Measurements from ENCODE around the gene SAXO2. TPM values are rescaled to one million over a fixed set of nuclear protein-coding genes. Genes with fewer than 3 reads are reported as not detected.
"Not testable (repeated sequence)": the region's sequence is repeated elsewhere in the genome, so short reads cannot be mapped to it uniquely, and the experiment has no call there.

Gene SAXO2
- polyA plus RNA-seq, 1 donor from 2014 or later, result 8.6 TPM

DNA sequence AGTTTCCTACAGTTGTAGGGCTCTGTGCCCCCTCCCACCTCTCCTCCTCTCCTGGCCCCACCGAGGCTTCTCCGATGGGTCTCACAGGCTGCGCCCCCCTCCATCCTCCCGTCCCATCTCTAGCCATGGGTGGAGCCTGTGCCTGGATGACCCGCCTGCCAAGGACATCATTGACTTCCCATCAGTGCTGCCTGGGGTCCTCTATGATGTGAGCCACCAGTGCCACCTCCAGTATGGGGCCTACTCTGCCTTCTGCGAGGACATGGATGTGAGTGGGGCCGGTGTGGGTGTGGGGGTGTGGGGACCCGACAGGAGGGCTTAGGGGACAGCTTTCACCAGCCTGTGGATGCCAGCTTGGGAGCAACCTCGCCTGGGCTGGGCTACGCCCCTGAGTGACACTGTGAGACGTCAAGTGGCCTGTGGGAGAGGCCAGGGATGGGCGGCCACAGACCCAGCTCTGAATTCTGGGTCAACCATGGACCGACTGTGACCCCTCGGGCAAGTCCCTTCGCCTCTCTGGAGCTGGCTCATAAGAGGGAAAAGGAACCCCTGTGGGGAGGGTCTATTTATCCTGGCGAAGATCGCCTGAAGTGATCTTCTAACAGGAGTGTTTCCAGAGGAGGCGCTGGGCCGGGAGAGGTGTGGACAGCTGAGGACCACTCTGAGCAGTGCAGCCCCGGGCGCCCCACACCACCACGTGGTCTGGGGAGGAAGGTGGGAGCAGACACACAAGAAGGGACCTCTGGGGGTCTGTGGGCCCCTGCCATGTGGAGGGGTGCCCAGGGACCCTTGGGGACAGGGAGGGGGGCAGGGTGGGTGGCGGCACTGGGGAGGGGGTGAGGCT lies 53.9 kb downstream of the SAXO2 start:
- not testable (repeated sequence) for H3K9me2 ChIP-seq (ENCODE audit: insufficient read depth, low read length); H3F3A ChIP-seq (ENCODE audit: insufficient read depth, low read length, poor library complexity, severe bottlenecking); H3K4me2 ChIP-seq (ENCODE audit: low read length); H3K27ac ChIP-seq (ENCODE audit: low read length); H3K36me3 ChIP-seq (ENCODE audit: insufficient read depth, low read length); H3K79me2 ChIP-seq (replicated peaks; ENCODE audit: insufficient read depth, low read length); H4K20me1 ChIP-seq (ENCODE audit: insufficient read depth); H3K9ac ChIP-seq (ENCODE audit: low read length); H3K4me3 ChIP-seq (ENCODE audit: low read length); H3K9me3 ChIP-seq (ENCODE audit: low read length); H2AFZ ChIP-seq (ENCODE audit: low read depth, low read length); H3K27me3 ChIP-seq (ENCODE audit: insufficient read depth, low read depth, low read length)

DNA sequence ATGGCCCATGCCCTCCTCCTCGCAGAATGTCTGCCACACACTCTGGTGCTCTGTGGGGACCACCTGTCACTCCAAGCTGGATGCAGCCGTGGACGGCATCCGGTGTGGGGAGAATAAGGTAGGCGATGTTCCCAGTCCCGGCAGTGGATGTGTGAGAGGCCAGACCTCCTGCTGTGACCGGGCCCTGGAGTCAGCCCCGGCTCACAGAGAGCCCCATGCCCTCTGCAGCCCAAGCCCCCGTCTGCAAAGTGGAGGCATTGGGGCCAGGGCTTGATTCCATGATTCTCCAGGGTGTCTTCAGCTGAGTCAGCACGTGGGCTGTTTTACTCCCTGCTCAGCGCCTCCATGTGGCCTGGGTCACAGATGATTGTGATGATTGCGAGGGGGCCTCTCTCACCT lies 54.5 kb downstream of the SAXO2 start:
- Histone ChIP-seq H3K79me2 (replicated peaks; ENCODE audit: insufficient read depth, low read length) (no peaks in the 10 kb centered on the region), H3K36me3 (ENCODE audit: insufficient read depth, low read length) (no peaks in the 10 kb centered on the region), H3K9ac (ENCODE audit: low read length) (no peak overlapping the region)

DNA sequence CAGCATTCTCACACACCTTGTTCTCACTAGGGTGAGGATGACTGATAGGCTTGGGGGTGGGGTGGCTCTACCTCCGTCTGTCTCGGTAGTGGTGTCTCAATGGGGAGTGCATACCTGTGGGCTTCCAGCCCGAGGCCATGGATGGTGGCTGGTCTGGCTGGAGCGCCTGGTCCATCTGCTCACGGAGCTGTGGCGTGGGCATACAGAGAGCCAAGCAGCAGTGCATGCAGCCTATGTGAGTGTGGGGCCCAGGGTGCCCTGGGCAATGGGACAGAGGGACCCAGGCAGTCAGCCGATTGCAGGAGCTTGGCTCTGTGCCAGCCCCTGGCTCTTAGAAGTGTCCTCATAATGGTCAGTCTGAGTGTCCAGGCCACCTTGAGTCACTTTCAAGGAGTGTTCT lies 54.9 kb downstream of the SAXO2 start:
- not testable (repeated sequence) for H4K20me1 ChIP-seq (ENCODE audit: insufficient read depth); H3K9me2 ChIP-seq (ENCODE audit: insufficient read depth, low read length); H3K27ac ChIP-seq (ENCODE audit: low read length); H3K79me2 ChIP-seq (replicated peaks; ENCODE audit: insufficient read depth, low read length); H3K9ac ChIP-seq (ENCODE audit: low read length); H3K4me3 ChIP-seq (ENCODE audit: low read length); H3F3A ChIP-seq (ENCODE audit: insufficient read depth, low read length, poor library complexity, severe bottlenecking); H3K36me3 ChIP-seq (ENCODE audit: insufficient read depth, low read length); H3K9me3 ChIP-seq (ENCODE audit: low read length); H2AFZ ChIP-seq (ENCODE audit: low read depth, low read length); H3K4me2 ChIP-seq (ENCODE audit: low read length); H3K27me3 ChIP-seq (ENCODE audit: insufficient read depth, low read depth, low read length)

More for the DNA sequence above, 54.5 kb downstream of the SAXO2 start:
- no peak for TF ChIP-seq RAD21 (conservative IDR thresholded peaks at IDR 0.05)
- no peak for TF ChIP-seq SMC3 (conservative IDR thresholded peaks at IDR 0.05; ENCODE audit: poor library complexity)
- TF ChIP-seq EZH2 (IDR thresholded peaks at IDR 0.05; ENCODE audit: borderline replicate concordance, insufficient read depth, low read length, poor library complexity, severe bottlenecking), result no peak
- TF ChIP-seq CTCF (IDR thresholded peaks at IDR 0.05; ENCODE audit: poor library complexity, severe bottlenecking), result no peak
- no peak for TF ChIP-seq TAF1 (IDR thresholded peaks at IDR 0.05; ENCODE audit: low read depth)
- no peak for TF ChIP-seq REST (IDR thresholded peaks at IDR 0.05; ENCODE audit: borderline replicate concordance)
- TF ChIP-seq POLR2AphosphoS5 (IDR thresholded peaks at IDR 0.05), result no peak
- no peak for TF ChIP-seq EP300 (conservative IDR thresholded peaks at IDR 0.05; ENCODE audit: poor library complexity, severe bottlenecking)
- TF ChIP-seq MXI1 (conservative IDR thresholded peaks at IDR 0.05; ENCODE audit: poor library complexity, severe bottlenecking), result no peak
- H3K4me2 ChIP-seq (ENCODE audit: low read length), result no peak overlapping the region
- H3K27me3 ChIP-seq (ENCODE audit: insufficient read depth, low read depth, low read length), result no peaks in the 10 kb centered on the region
- H3K9me2 ChIP-seq (ENCODE audit: insufficient read depth, low read length), result no peaks in the 10 kb centered on the region
- H3K9me3 ChIP-seq (ENCODE audit: low read length), result no peaks in the 10 kb centered on the region
- no peak overlapping the region for H2AFZ ChIP-seq (ENCODE audit: low read depth, low read length)
- no peak overlapping the region for H3K4me3 ChIP-seq (ENCODE audit: low read length)
- no peaks in the 10 kb centered on the region for H4K20me1 ChIP-seq (ENCODE audit: insufficient read depth)
- H3F3A ChIP-seq (ENCODE audit: insufficient read depth, low read length, poor library complexity, severe bottlenecking), result no peaks in the 10 kb centered on the region
- no peak overlapping the region for H3K27ac ChIP-seq (ENCODE audit: low read length)

DNA sequence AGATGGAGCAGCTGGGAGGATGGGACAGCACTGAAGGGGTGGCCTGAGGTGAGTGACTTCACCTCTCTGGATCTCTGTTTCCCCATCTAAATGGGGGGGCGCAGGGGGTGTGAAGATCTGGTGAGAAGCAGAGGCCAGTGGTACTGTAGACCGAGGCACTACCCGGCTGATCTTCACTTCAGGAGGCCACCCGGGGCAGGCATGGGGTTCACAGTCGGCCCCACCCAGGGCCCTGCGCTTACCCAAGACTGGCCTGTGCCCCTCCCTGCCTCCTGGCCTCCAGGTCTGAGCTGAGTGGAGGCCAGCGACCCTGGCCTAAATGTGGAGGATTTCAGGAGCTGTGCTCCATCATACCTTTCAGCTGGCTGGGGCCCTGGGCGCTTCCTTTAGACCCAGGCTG lies 55.7 kb downstream of the SAXO2 start:
- not testable (repeated sequence) for H3K27me3 ChIP-seq (ENCODE audit: insufficient read depth, low read depth, low read length); H3K79me2 ChIP-seq (replicated peaks; ENCODE audit: insufficient read depth, low read length); H3K36me3 ChIP-seq (ENCODE audit: insufficient read depth, low read length); H4K20me1 ChIP-seq (ENCODE audit: insufficient read depth); H3K9ac ChIP-seq (ENCODE audit: low read length); H3K4me3 ChIP-seq (ENCODE audit: low read length); H3K9me2 ChIP-seq (ENCODE audit: insufficient read depth, low read length); H3K4me2 ChIP-seq (ENCODE audit: low read length); H3F3A ChIP-seq (ENCODE audit: insufficient read depth, low read length, poor library complexity, severe bottlenecking); H2AFZ ChIP-seq (ENCODE audit: low read depth, low read length); H3K9me3 ChIP-seq (ENCODE audit: low read length); H3K27ac ChIP-seq (ENCODE audit: low read length)

All from neural cell (in vitro differentiated cells).